ENCODE data around the gene KCND1.
"Not testable (repeated sequence)": the region's sequence is repeated elsewhere in the genome, so short reads cannot be mapped to it uniquely, and the experiment has no call there.

The KCND1 gene

GRCh38 chrX:48971249-48972219, at the start of gene KCND1:
Gene KCND1, minus strand, starts transcription at chrX:48971844. Its CDS starts 1,573 bp downstream, at chrX:48970271.
- DNase-seq = peak; percentile 65

DNA sequence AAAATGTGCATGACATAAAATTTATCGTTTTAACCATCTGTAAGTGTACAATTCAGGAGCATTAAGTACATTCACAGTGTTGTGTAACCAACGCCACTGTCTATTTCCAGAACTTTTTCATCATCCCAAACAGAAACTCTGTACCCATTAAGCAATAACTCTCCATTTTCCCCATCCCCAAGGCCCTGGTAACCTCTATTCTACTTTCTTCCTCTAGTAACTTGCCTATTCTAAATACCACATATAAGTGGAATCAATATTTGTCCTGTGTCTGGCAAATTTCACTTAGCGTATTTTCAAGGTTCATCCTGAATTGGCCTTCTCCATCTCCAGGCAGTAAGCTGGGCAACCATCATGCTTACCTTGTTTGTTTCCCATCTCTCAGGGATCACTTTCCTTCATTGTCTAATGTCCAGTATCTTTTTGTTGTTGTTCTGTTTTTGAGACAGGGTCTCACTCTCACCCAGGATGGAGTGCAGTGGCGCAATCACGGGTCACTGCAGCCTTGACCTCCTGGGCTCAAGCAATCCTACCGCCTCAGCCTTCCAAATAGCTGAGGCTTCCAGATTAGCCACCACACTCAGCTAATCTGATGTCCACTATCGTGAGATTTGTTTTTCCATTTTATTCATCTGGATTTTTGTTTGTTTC, 48.1 kb upstream of the KCND1 start:
- no peak for DNase-seq

DNA sequence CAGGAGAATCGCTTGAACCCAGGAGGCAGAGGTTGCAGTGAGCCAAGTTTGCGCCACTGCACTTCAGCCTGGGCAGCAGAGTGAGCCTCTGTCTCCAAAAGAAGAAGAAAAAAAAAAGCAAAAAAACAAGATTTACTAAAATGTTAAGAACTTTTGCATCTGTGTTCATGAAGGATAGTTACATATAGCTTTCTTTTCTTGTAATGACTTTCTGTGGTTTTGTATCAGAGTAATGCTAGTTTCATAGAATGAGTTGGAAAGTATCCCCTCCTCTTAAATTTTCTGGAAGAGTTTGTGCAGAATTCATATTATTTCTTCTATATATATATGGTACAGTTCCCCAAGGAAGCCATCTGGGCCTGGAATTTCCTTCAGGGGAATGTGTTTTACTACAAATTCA, 47.4 kb upstream of the KCND1 start:
- DNase-seq = no peak

DNA sequence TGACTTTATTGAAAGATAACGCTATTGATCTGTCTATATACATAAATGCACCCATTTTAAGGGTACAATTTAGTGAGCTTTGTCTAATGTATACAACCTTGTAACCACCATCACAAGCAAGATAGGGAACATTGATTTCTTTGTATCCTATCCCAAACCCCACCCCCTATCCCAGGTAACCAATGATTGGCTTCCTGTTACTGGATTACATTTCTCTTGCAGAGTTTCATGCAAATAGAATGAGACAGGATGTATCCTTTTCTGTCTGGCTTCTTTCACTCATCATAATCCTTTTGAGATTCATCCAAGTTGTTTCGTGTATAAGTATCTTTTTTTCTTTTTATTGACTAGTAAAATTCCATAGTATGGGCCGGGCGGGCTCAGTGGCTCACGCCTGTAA, 32.1 kb upstream of the KCND1 start:
- no peak for DNase-seq

DNA sequence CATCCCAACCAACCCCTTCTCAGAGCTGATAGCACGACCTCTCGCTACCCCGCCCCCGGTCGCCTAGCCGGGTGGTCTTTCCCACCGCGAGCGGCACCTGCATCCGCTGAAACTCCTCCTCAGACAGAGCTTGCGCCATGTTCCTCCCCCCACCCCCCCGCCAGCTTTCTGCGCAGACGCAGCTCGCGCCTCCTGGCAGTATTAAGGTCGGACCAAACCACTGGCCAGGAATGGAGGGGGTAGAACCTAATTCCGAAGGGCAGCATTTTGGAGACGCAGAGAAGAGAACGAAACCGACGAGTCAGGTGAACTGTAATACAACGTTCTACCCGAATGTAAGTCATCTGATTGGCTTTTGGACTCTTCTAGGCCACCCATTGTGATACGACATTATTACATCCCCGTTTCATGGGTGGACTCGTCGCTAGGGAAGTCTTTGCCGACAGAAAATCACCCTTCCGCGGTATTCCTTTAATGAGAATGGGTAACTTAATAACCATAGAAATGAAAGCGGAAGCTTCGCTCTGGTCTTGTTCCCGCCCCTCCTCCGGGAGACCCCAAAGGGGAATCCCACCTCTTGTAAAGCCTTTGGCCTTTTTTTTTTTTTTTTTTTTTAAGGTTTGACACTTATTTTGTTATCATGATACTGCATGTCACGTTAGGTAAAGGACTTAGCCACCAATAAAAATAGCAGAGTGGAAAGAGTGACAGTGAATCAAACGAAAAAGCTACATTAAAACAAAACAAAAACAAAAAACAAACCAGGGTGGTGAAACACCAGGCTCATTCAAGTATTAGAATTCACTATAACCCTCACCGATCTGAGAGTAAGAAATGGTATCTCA, 30.7 kb upstream of the KCND1 start, which contains the start of gene GRIPAP1:
TSS of gene GRIPAP1 (minus strand) at position 174 of the 845 bp plus-strand sequence. CDS start at position 139, 35 bp downstream.
- DNase-seq = peak; percentile 78

DNA sequence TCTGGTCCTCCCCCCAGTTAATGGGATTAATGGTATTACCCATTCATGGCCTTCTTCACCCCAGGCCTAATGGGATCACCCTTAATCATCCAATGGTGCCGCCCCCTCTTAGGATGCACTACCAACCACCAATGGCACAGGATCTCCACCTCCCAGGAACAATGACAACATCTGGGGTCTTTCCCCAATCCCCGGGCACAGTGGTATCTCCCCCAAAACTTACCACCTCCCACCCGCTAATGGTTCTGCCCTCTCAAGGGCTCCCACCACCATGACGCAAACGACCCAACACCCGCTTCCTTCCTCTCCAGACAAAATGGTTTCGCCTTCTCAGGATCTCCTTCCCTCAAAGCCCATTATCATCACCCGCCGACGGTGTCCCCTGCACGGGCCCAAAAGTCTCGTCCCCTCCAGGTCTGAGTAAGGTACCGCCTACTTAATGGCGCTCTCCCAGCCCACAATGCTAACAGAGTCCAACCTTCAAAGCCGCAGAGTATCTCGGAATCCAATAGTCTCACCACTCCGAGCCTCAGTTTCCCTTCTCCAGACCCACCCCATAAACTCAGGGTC, 30.0 kb upstream of the KCND1 start:
- no peak for DNase-seq

DNA sequence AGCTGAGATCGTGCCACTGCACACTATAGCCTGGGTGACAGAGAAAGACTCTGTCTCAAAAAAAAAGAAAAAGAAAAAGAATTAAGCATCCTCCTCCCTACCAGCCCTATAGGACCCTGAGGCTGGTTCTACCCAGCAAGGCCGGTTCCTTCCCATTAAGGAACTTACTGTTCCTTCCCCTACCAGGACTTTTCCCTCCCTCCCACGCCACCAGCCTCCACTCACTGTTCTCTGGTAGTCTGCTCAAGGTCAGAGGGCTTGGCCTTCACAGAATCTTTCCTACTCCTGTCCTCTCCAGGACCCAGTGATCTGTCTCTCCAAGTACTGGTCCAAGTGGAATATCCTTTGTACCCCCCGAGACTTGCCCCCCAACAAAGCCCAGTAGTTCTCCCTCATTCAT, 29.0 kb upstream of the KCND1 start:
- DNase-seq = no peak

GRCh38 chrX:48999030-48999429, 27.4 kb upstream of the KCND1 start:
- no peak for DNase-seq

- DNase-seq = no peak
Measured at GRCh38 chrX:48998391-48998790, 26.7 kb upstream of the KCND1 start.

DNA sequence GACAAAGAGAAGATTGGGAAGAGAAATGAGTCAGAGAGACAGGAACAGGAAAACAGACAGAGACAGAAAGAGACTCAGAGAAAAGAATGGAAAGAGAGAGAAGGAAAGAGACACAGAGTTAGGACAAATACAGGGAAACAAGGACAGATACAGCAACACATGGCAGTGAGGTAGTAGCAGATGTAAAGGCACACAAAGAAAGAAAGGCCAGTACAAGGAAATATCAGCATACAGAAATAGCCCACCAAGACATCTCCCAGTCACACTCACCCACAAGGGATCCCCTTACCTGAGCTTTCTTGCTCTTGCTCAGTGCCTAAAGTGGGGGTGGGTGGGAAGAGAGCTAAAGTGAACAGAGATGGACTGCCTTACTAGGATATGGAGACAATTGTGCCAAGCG, 26.2 kb upstream of the KCND1 start:
- DNase-seq = no peak

GRCh38 chrX:48997455-48997854, 25.8 kb upstream of the KCND1 start:
- DNase-seq = no peak

GRCh38 chrX:48996969-48997368, 25.3 kb upstream of the KCND1 start:
- no peak for DNase-seq

DNA sequence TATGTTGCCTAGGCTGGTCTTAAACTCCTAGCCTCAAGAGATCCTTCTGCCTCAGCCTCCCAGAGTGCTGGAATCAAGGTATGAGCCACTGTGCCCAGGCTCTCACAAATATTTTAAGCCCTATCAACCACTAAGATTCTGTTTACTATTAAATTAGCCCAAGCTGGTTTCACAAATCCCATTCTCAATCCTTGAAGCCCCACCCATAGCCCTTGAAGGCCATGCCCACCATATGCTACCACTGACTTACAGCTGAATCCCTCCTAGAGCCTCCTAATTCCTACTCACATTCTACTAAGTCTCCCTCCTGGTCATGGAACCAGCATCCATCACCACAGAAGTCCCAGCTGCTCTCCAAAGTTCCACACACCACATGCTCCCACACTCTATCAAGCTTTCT, 20.7 kb upstream of the KCND1 start:
- DNase-seq = no peak

GRCh38 chrX:48989483-48989882, 17.8 kb upstream of the KCND1 start:
- DNase-seq = peak; percentile 16

DNA sequence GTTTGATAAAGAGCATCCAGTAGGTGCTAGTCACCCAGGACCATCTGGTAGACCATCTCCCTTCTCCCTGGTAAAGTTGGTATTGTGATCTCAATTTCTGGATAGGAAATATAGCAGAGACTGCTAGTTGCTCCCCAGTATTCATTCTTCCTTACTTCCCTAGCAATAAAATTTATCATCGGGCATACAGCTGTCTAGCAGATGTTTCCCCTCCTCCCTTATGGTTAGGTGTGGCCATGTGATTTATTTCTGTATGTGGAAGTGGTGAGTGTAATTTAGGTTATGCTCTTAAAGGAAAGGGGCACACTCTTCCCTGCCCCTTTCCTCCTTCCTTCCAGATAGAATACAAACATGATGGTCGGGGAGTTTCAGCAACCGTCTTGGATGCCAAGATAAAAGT, 12.3 kb upstream of the KCND1 start:
- no peak for DNase-seq

- no peak for DNase-seq
Measured at GRCh38 chrX:48983081-48983480, 11.4 kb upstream of the KCND1 start.

- no peak for DNase-seq
Measured at GRCh38 chrX:48981178-48981577, 9.5 kb upstream of the KCND1 start.

GRCh38 chrX:48980341-48980740, 8.7 kb upstream of the KCND1 start:
- DNase-seq = not testable (repeated sequence)

- no peak for DNase-seq
Measured at GRCh38 chrX:48978226-48978625, 6.6 kb upstream of the KCND1 start.

DNA sequence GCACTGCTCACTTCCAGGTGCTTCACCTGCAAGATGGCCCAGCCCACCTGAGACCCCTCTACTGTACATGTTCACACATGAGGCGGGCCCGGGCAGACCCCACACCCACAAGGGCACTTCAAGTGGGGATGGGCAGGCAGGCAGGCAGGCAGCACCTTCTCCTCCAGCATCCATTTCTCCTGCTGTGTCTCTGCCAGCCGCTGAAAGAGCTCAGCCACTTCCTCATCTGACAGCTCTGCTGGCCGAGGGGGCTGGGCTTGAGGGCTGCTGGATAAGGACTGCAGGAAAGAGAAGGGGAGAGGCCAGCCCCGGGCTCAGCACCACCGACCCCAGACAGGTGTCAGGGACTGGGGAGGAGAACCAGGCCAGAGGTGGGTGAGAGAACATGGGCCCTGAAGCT, 4.4 kb upstream of the KCND1 start:
- no peak for DNase-seq

DNA sequence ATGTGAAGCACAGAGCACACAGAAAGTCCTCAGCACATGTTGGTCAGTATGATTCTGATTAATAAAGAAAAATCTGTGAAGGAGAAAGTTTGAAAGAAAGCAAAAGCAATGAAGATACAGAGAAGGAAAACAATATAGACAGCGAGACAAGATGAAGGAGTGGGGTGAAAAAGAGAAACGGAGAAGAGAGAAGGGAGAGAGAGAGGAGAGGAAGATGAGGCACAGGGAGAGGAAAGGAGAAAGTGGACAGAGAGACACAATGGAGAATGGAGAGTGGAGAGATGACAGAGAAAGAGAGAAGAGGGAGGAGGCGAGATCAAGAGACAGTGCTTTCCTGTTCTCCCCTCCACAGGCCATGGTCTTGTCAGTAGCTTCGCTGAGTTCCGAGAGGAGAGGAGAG, 3.9 kb upstream of the KCND1 start:
- no peak for DNase-seq

- DNase-seq = no peak
Measured at GRCh38 chrX:48975041-48975440, 3.4 kb upstream of the KCND1 start.

- DNase-seq = no peak
Measured at GRCh38 chrX:48974574-48974973, 2.9 kb upstream of the KCND1 start.
